ENCODE results near the gene CST9. TPM values are rescaled to one million over a fixed set of nuclear protein-coding genes. Genes with fewer than 3 reads are reported as not detected.

The CST9 gene
- total RNA-seq, 1 donor from 2014 or later = not detected

GRCh38 chr20:23598481-23598880 is 7.2 kb downstream of the CST9 start:
- Mint-ChIP-seq H3K36me3 (no peaks in the 10 kb centered on the region), H3K9me3 (no peaks in the 10 kb centered on the region)

GRCh38 chr20:23596579-23597250 is 9.0 kb downstream of the CST9 start:
- Mint-ChIP-seq H3K9me3 (no peaks in the 10 kb centered on the region), H3K36me3 (no peaks in the 10 kb centered on the region), H3K4me1 (no peaks in the 10 kb centered on the region), H3K27me3 (ENCODE audit: low read depth) (peaks cover 8% of the 10 kb centered on the region), H3K27ac (no peak overlapping the region), H3K4me3 (no peak overlapping the region)
- no peak for TF ChIP-seq CTCF (IDR thresholded peaks at IDR 0.05; ENCODE audit: unreplicated experiment)
- no peak for DNase-seq (ENCODE audit: low spot score in 2 of 2, unreplicated experiment in 2 of 2)

More at GRCh38 chr20:23598481-23598880, 7.2 kb downstream of the CST9 start:
- no peak for TF ChIP-seq CTCF (IDR thresholded peaks at IDR 0.05; ENCODE audit: unreplicated experiment)
- peaks cover 8% of the 10 kb centered on the region for H3K27me3 Mint-ChIP-seq (ENCODE audit: low read depth)
- H3K27ac Mint-ChIP-seq = no peak overlapping the region
- no peak for DNase-seq (ENCODE audit: low spot score in 2 of 2, unreplicated experiment in 2 of 2)
- no peaks in the 10 kb centered on the region for H3K4me1 Mint-ChIP-seq
- H3K4me3 Mint-ChIP-seq = no peak overlapping the region

- peaks cover 8% of the 10 kb centered on the region for H3K27me3 Mint-ChIP-seq (ENCODE audit: low read depth)
- DNase-seq (ENCODE audit: low spot score in 2 of 2, unreplicated experiment in 2 of 2) = no peak
- no peak overlapping the region for H3K27ac Mint-ChIP-seq
- TF ChIP-seq CTCF (IDR thresholded peaks at IDR 0.05; ENCODE audit: unreplicated experiment) = no peak
- H3K9me3 Mint-ChIP-seq = no peaks in the 10 kb centered on the region
- no peak overlapping the region for H3K4me3 Mint-ChIP-seq
- no peaks in the 10 kb centered on the region for H3K4me1 Mint-ChIP-seq
- no peaks in the 10 kb centered on the region for H3K36me3 Mint-ChIP-seq
Observed at GRCh38 chr20:23595941-23596340, 9.8 kb downstream of the CST9 start.

GRCh38 chr20:23588434-23589403 is 17.0 kb downstream of the CST9 start:
- H3K4me1 Mint-ChIP-seq = no peaks in the 10 kb centered on the region
- no peak for DNase-seq (ENCODE audit: low spot score in 2 of 2, unreplicated experiment in 2 of 2)
- no peaks in the 10 kb centered on the region for H3K9me3 Mint-ChIP-seq
- TF ChIP-seq CTCF (IDR thresholded peaks at IDR 0.05; ENCODE audit: unreplicated experiment) = no peak
- H3K27ac Mint-ChIP-seq = no peak overlapping the region
- H3K36me3 Mint-ChIP-seq = no peaks in the 10 kb centered on the region
- peak overlapping the region; percentile 56 for H3K4me3 Mint-ChIP-seq
- peaks cover 11% of the 10 kb centered on the region for H3K27me3 Mint-ChIP-seq (ENCODE audit: low read depth)

- Mint-ChIP-seq H3K27ac (no peak overlapping the region), H3K36me3 (no peaks in the 10 kb centered on the region), H3K4me3 (no peak overlapping the region), H3K4me1 (no peaks in the 10 kb centered on the region), H3K9me3 (no peaks in the 10 kb centered on the region), H3K27me3 (ENCODE audit: low read depth) (peaks cover 11% of the 10 kb centered on the region)
- no peak for DNase-seq (ENCODE audit: low spot score in 2 of 2, unreplicated experiment in 2 of 2)
- TF ChIP-seq CTCF (IDR thresholded peaks at IDR 0.05; ENCODE audit: unreplicated experiment) = no peak
Observed at GRCh38 chr20:23587631-23588030, 18.1 kb downstream of the CST9 start.
